ENCODE measurements around the gene SLC16A3. TPM values are rescaled to one million over a fixed set of nuclear protein-coding genes. Genes with fewer than 3 reads are reported as not detected.
"Not testable (repeated sequence)": the region's sequence is repeated elsewhere in the genome, so short reads cannot be mapped to it uniquely, and the experiment has no call there.

The SLC16A3 gene
- total RNA-seq, 2 experiments from 2014 or later: 93.4 to 99.0 TPM

DNA sequence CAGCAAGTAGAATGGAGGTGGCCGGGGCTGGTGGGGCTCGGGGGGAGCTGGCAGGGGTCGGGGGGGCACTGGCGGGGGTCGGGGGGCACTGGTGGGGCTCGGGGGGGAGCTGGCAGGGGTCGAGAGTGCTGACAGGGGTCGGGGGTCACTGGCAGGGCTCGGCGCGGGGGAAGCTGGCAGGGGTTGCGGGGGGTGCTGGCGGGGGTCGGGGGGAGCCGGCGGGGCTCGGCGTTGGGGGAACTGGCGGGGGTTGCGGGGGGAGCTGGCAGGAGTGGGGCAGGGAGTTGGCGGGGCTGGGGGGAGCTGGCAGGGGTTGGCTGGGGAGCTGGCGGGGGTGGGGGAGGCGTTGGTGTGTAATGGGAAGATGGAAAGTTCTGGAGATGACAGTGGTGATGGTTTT, 41.3 kb upstream of the SLC16A3 start:
- Histone ChIP-seq H3K36me3 (ENCODE audit: insufficient read depth, low read length) (peaks cover 32% of the 10 kb centered on the region), H3K4me1 (ENCODE audit: insufficient read depth, low read length) (no peaks in the 10 kb centered on the region), H3K27me3 (ENCODE audit: control insufficient read depth in 1 of 2, insufficient read depth in 2 of 2, low read length in 2 of 2) (no peaks in the 10 kb centered on the region), H3K9me3 (ENCODE audit: control insufficient read depth in 1 of 2, insufficient read depth in 1 of 2, low read length in 2 of 2) (no peaks in the 10 kb centered on the region), H3K27ac (ENCODE audit: low read depth in 1 of 2, low read length in 2 of 2) (no peak overlapping the region), H3K4me3 (ENCODE audit: low read length) (no peak overlapping the region)
- ATAC-seq (ENCODE audit: poor library complexity) (no peak), DNase-seq (no peak)
- Mint-ChIP-seq H3K27ac (no peak overlapping the region), H3K4me1 (ENCODE audit: low read depth) (no peaks in the 10 kb centered on the region), H3K36me3 (ENCODE audit: low read depth) (peaks cover 36% of the 10 kb centered on the region), H3K9me3 (no peaks in the 10 kb centered on the region), H3K27me3 (no peaks in the 10 kb centered on the region), H3K4me3 (no peak overlapping the region)
- intact Hi-C loops (cut with DNase I, micrococcal nuclease): no loop called here
- TF ChIP-seq, protein P1, sequence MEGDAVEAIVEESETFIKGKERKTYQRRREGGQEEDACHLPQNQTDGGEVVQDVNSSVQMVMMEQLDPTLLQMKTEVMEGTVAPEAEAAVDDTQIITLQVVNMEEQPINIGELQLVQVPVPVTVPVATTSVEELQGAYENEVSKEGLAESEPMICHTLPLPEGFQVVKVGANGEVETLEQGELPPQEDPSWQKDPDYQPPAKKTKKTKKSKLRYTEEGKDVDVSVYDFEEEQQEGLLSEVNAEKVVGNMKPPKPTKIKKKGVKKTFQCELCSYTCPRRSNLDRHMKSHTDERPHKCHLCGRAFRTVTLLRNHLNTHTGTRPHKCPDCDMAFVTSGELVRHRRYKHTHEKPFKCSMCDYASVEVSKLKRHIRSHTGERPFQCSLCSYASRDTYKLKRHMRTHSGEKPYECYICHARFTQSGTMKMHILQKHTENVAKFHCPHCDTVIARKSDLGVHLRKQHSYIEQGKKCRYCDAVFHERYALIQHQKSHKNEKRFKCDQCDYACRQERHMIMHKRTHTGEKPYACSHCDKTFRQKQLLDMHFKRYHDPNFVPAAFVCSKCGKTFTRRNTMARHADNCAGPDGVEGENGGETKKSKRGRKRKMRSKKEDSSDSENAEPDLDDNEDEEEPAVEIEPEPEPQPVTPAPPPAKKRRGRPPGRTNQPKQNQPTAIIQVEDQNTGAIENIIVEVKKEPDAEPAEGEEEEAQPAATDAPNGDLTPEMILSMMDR (IDR thresholded peaks at IDR 0.05): no peak
- ChIA-PET CTCF (no interaction called here), POLR2A (no interaction called here)

DNA sequence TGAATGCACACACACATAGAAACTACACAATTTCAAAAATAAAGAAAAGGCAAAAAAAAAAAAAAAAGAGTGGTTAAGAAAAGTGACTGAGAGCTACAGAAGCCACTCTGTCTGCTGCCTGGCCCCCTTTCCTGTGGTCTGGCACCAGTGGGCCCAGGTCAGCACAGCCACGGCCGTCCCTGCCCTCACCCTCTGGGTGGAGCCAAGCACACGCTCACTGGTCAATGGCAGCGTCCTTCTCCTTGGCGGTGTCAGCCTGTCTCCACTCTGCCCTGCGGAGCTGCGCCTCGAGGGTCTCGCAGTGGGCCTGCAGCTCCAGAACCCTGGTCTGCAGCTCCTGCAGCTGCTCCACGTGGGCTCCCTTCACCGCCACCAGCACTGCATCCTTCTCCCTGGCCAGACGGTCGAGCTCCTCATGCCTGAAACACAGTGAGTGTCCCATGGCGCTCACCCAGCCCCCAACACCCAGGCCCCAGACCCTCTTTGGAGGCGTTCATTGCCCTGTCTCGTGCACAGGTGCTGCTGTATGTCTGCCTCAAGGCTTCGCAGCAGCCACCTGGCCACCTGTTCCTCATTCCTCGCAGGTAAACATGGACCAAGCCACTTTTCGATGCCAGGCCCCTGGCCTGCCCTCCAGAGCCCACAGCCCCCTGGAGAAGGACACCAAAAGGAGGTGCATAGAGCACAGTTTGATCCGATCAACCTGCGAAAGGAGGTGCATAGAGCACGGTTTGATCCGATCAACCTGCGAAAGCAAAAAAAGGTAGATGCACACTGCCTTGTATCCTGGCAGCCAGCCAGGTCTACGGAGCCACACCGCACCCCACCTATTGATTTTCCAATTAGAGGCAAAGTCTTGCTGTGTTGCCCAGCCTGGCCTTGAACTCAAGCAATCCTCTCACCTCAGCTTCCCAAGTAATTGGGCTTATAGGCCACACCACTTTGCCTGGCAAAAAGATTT, 40.6 kb upstream of the SLC16A3 start:
- Mint-ChIP-seq H3K27ac (no peak overlapping the region), H3K36me3 (ENCODE audit: low read depth) (peaks cover 39% of the 10 kb centered on the region), H3K9me3 (no peaks in the 10 kb centered on the region), H3K4me3 (no peak overlapping the region), H3K27me3 (no peaks in the 10 kb centered on the region), H3K4me1 (ENCODE audit: low read depth) (no peaks in the 10 kb centered on the region)
- DNase-seq (no peak), ATAC-seq (ENCODE audit: poor library complexity) (no peak)
- intact Hi-C loops (cut with DNase I, micrococcal nuclease): no loop called here
- ChIA-PET POLR2A (interaction anchor here (0.6 kb wide), 1 partner anchor 92 kb away, joined by 3 read pairs; no protein-coding TSS in a partner anchor), CTCF (no interaction called here)
- Histone ChIP-seq H3K4me3 (ENCODE audit: low read length) (no peak overlapping the region), H3K27me3 (ENCODE audit: control insufficient read depth in 1 of 2, insufficient read depth in 2 of 2, low read length in 2 of 2) (no peaks in the 10 kb centered on the region), H3K36me3 (ENCODE audit: insufficient read depth, low read length) (peaks cover 34% of the 10 kb centered on the region), H3K9me3 (ENCODE audit: control insufficient read depth in 1 of 2, insufficient read depth in 1 of 2, low read length in 2 of 2) (no peaks in the 10 kb centered on the region), H3K4me1 (ENCODE audit: insufficient read depth, low read length) (no peaks in the 10 kb centered on the region), H3K27ac (ENCODE audit: low read depth in 1 of 2, low read length in 2 of 2) (no peak overlapping the region)
- TF ChIP-seq, protein P1 (IDR thresholded peaks at IDR 0.05): no peak

DNA sequence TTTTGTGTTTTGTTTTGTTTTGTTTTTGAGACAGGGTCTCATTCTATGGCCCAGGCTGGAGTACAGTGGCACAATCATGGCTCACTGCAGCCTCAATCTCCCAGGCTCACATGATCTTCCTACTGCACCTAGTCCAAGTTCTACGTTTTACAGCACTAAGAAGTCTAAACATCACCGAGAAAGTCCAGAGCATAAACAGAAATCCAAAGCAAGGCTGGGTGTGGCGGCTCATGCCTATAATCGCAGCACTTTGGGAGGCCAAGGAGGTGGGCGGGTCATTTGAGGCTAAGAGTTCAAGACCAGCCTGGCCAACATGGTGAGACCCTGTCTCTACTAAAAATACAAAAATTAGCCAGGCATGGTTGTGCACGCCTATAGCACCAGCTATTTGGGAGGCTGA, 35.8 kb upstream of the SLC16A3 start:
- POLR2A ChIA-PET; CTCF ChIA-PET; H3K27me3 Mint-ChIP-seq; ATAC-seq (ENCODE audit: poor library complexity); intact Hi-C loops (cut with DNase I, micrococcal nuclease); H3K4me3 Mint-ChIP-seq; H3K9me3 ChIP-seq (ENCODE audit: control insufficient read depth in 1 of 2, insufficient read depth in 1 of 2, low read length in 2 of 2); H3K4me1 Mint-ChIP-seq (ENCODE audit: low read depth); H3K4me3 ChIP-seq (ENCODE audit: low read length); H3K9me3 Mint-ChIP-seq; H3K27ac Mint-ChIP-seq; DNase-seq; H3K27me3 ChIP-seq (ENCODE audit: control insufficient read depth in 1 of 2, insufficient read depth in 2 of 2, low read length in 2 of 2); H3K4me1 ChIP-seq (ENCODE audit: insufficient read depth, low read length); H3K27ac ChIP-seq (ENCODE audit: low read depth in 1 of 2, low read length in 2 of 2): not testable (repeated sequence)
- H3K36me3 Mint-ChIP-seq (ENCODE audit: low read depth): peaks cover 48% of the 10 kb centered on the region
- H3K36me3 ChIP-seq (ENCODE audit: insufficient read depth, low read length): peaks cover 41% of the 10 kb centered on the region
